Neural cell (in vitro differentiated cells): Measurements from ENCODE around the gene IFI6. TPM values are rescaled to one million over a fixed set of nuclear protein-coding genes. Genes with fewer than 3 reads are reported as not detected.

ENCODE experiments used
- H2AFZ ChIP-seq: fragments of 200-600, 300-800 bp; sonication (generic), shearing (Covaris generic); 2 replicates; pipeline ENCODE4 v1.6.0; 2014; ENCODE audit warnings: low read depth, mild to moderate bottlenecking, antibody characterized with exemption, low read length, moderate library complexity
- H3F3A ChIP-seq: fragments of 200-600 bp; shearing (Covaris generic); 2 replicates; pipeline ENCODE4 v1.6.1; 2016; ENCODE audit warnings: mild to moderate bottlenecking, moderate library complexity, mixed read lengths, antibody characterized with exemption, low read length; ENCODE audit not compliant: insufficient read depth, poor library complexity, severe bottlenecking
- H3K27ac ChIP-seq: fragments of 200-600, 300-800 bp; sonication (generic), shearing (Covaris generic); 2 replicates; pipeline ENCODE4 v1.5.1; 2014; ENCODE audit warnings: mild to moderate bottlenecking, low read length, moderate library complexity
- H3K27me3 ChIP-seq: fragments of 300-800, 200-600 bp; sonication (generic), shearing (Covaris generic); 2 replicates; pipeline ENCODE4 v1.6.0; 2014; ENCODE audit warnings: mild to moderate bottlenecking, low read depth, low read length, moderate library complexity; ENCODE audit not compliant: insufficient read depth
- H3K36me3 ChIP-seq: fragments of 300-800, 200-600 bp; sonication (generic), shearing (Covaris generic); 2 replicates; pipeline ENCODE4 v1.5.1; 2014; ENCODE audit warnings: mild to moderate bottlenecking, antibody characterized with exemption, low read length, moderate library complexity; ENCODE audit not compliant: insufficient read depth
- H3K4me2 ChIP-seq: fragments of 300-800, 200-600 bp; sonication (generic), shearing (Covaris generic); 2 replicates; pipeline ENCODE4 v1.6.0; 2014; ENCODE audit warnings: mild to moderate bottlenecking, low read length
- H3K4me3 ChIP-seq: fragments of 300-800, 200-600 bp; sonication (generic), shearing (Covaris generic); 2 replicates; pipeline ENCODE4 v1.5.1; 2014; ENCODE audit warnings: mild to moderate bottlenecking, low read length, moderate library complexity
- H3K79me2 ChIP-seq: fragments of 200-600 bp; shearing (Covaris generic); replicated peaks from 2 replicates; pipeline ENCODE4 v1.6.0; 2014; ENCODE audit warnings: mild to moderate bottlenecking, low read length, moderate library complexity; ENCODE audit not compliant: insufficient read depth
- H3K9ac ChIP-seq: fragments of 300-800, 200-600 bp; sonication (generic), shearing (Covaris generic); 2 replicates; pipeline ENCODE4 v1.6.1; 2016; ENCODE audit warnings: mild to moderate bottlenecking, low read length, mixed read lengths
- H3K9me2 ChIP-seq: fragments of 200-600 bp; shearing (Covaris generic); 2 replicates; pipeline ENCODE4 v1.6.1; 2016; ENCODE audit warnings: mild to moderate bottlenecking, low read length, mixed read lengths; ENCODE audit not compliant: insufficient read depth
- H3K9me3 ChIP-seq: fragments of 200-600, 300-800 bp; sonication (generic), shearing (Covaris generic); 2 replicates; pipeline ENCODE4 v1.6.1; 2016; ENCODE audit warnings: mild to moderate bottlenecking, mixed run types, low read length, moderate library complexity, mixed read lengths
- H4K20me1 ChIP-seq: fragments of 200-600 bp; shearing (Covaris generic); 2 replicates; pipeline ENCODE4 v1.6.1; 2016; ENCODE audit warnings: mild to moderate bottlenecking, mixed run types; ENCODE audit not compliant: insufficient read depth
- CTCF ChIP-seq: fragments of 450-650 bp; IDR thresholded peaks from 2 replicates; pipeline ENCODE4 v1.5.1; 2014; ENCODE audit warnings: antibody characterized with exemption, mild to moderate bottlenecking, moderate library complexity; ENCODE audit not compliant: poor library complexity, severe bottlenecking
- EP300 ChIP-seq: fragments of 450-650 bp; conservative IDR thresholded peaks from 2 replicates; pipeline ENCODE4 v1.6.1; 2014; ENCODE audit warnings: antibody characterized with exemption, mild to moderate bottlenecking, moderate library complexity; ENCODE audit not compliant: poor library complexity, severe bottlenecking
- EZH2 ChIP-seq: fragments of 200-600, 300-800 bp; shearing (Covaris generic), sonication (generic); IDR thresholded peaks from 2 replicates; pipeline ENCODE4 v1.6.1; 2014; ENCODE audit warnings: antibody characterized with exemption, low read length, borderline replicate concordance, mild to moderate bottlenecking; ENCODE audit not compliant: insufficient read depth, poor library complexity, severe bottlenecking
- MXI1 ChIP-seq: fragments of 450-650 bp; conservative IDR thresholded peaks from 2 replicates; pipeline ENCODE4 v1.6.1; 2014; ENCODE audit warnings: antibody characterized with exemption, mild to moderate bottlenecking; ENCODE audit not compliant: poor library complexity, severe bottlenecking
- POLR2AphosphoS5 ChIP-seq: IDR thresholded peaks from 2 replicates; pipeline ENCODE4 v1.6.1; 2012
- RAD21 ChIP-seq: fragments of 450-650 bp; conservative IDR thresholded peaks from 2 replicates; pipeline ENCODE4 v1.6.1; 2014; ENCODE audit warnings: antibody characterized with exemption, mild to moderate bottlenecking, moderate library complexity
- REST ChIP-seq: IDR thresholded peaks from 2 replicates; pipeline ENCODE4 v1.6.1; 2012; ENCODE audit warnings: borderline replicate concordance
- SMC3 ChIP-seq: fragments of 450-650 bp; conservative IDR thresholded peaks from 2 replicates; pipeline ENCODE4 v1.6.1; 2014; ENCODE audit warnings: antibody characterized with exemption, mild to moderate bottlenecking, moderate library complexity; ENCODE audit not compliant: poor library complexity
- TAF1 ChIP-seq: IDR thresholded peaks from 2 replicates; pipeline ENCODE4 v1.6.1; 2012; ENCODE audit warnings: low read depth
- polyA plus RNA-seq: library from polyadenylated mRNA; depleted of rRNA; stranded (reverse); fragments of >200 nt; gene quantifications from 2 replicates; pipeline ENCODE4 v1.2.3, GENCODE V29; 2014

The IFI6 gene
- polyA plus RNA-seq, 1 donor from 2014 or later, result 0.35 TPM

GRCh38 chr1:27713139-27713725 is 41.2 kb upstream of the IFI6 start:
- Histone ChIP-seq H3K4me3 (no peak overlapping the region), H3F3A (no peaks in the 10 kb centered on the region), H3K27me3 (no peaks in the 10 kb centered on the region), H2AFZ (no peak overlapping the region), H3K36me3 (no peaks in the 10 kb centered on the region), H3K9ac (no peak overlapping the region), H3K9me3 (no peaks in the 10 kb centered on the region), H3K27ac (no peak overlapping the region), H3K4me2 (no peak overlapping the region), H3K9me2 (no peaks in the 10 kb centered on the region), H3K79me2 (no peaks in the 10 kb centered on the region), H4K20me1 (no peaks in the 10 kb centered on the region)
- TF ChIP-seq EP300, result no peak

GRCh38 chr1:27710574-27710973 is 38.6 kb upstream of the IFI6 start:
- Histone ChIP-seq H3K27me3 (no peaks in the 10 kb centered on the region), H4K20me1 (no peaks in the 10 kb centered on the region), H3K79me2 (no peaks in the 10 kb centered on the region), H3K9me2 (no peaks in the 10 kb centered on the region), H3K36me3 (no peaks in the 10 kb centered on the region), H3F3A (no peaks in the 10 kb centered on the region), H2AFZ (no peak overlapping the region), H3K27ac (no peak overlapping the region), H3K9me3 (no peaks in the 10 kb centered on the region), H3K4me3 (no peak overlapping the region), H3K9ac (no peak overlapping the region), H3K4me2 (no peak overlapping the region)
- no peak for TF ChIP-seq EP300
- TF ChIP-seq POLR2AphosphoS5, result no peak
- no peak for TF ChIP-seq SMC3
- no peak for TF ChIP-seq TAF1
- no peak for TF ChIP-seq EZH2
- no peak for TF ChIP-seq CTCF
- no peak for TF ChIP-seq RAD21
- no peak for TF ChIP-seq MXI1
- TF ChIP-seq REST, result no peak

- Histone ChIP-seq H3K9ac (no peak overlapping the region), H3K9me3 (peaks cover 8% of the 10 kb centered on the region), H3K4me3 (no peak overlapping the region), H3K27me3 (no peaks in the 10 kb centered on the region), H2AFZ (no peak overlapping the region), H3K4me2 (no peak overlapping the region), H3K27ac (no peak overlapping the region), H3K36me3 (no peaks in the 10 kb centered on the region), H4K20me1 (no peaks in the 10 kb centered on the region), H3K79me2 (no peaks in the 10 kb centered on the region), H3K9me2 (no peaks in the 10 kb centered on the region), H3F3A (no peaks in the 10 kb centered on the region)
- TF ChIP-seq CTCF, result no peak
- TF ChIP-seq RAD21, result no peak
- TF ChIP-seq SMC3, result no peak
- TF ChIP-seq EZH2, result no peak
- no peak for TF ChIP-seq EP300
- TF ChIP-seq POLR2AphosphoS5, result no peak
- no peak for TF ChIP-seq MXI1
- no peak for TF ChIP-seq TAF1
- TF ChIP-seq REST, result no peak
Observed at GRCh38 chr1:27705545-27705944, 33.6 kb upstream of the IFI6 start.
